HEK293 (cell line): Measurements from ENCODE around the gene DBH.

ENCODE experiments used
- KLF10 ChIP-seq: fragments of 450-650 bp; IDR thresholded peaks from 2 replicates; pipeline ENCODE4 v1.5.1; 2018; ENCODE audit warnings: missing biosample characterization, mild to moderate bottlenecking, missing genetic modification characterization
- KLF9 ChIP-seq: fragments of 450-650 bp; formaldehyde crosslinking; IDR thresholded peaks from 2 replicates; pipeline ENCODE4 v1.5.1; 2016; ENCODE audit warnings: missing biosample characterization, missing genetic modification characterization, low read depth
- MYNN ChIP-seq: fragments of 450-650 bp; formaldehyde crosslinking; IDR thresholded peaks from 2 replicates; pipeline ENCODE4 v1.5.1; 2016; ENCODE audit warnings: missing biosample characterization, missing genetic modification characterization, borderline replicate concordance
- SETDB1 ChIP-seq: IDR thresholded peaks from one replicate; pipeline ENCODE4 v1.6.1; 2017; ENCODE audit warnings: mild to moderate bottlenecking, low read length, moderate library complexity, mixed read lengths; ENCODE audit not compliant: insufficient read length
- YY2 ChIP-seq: fragments of 450-650 bp; formaldehyde crosslinking; IDR thresholded peaks from 2 replicates; pipeline ENCODE4 v1.5.1; 2016; ENCODE audit warnings: missing biosample characterization, missing genetic modification characterization
- ZNF138 ChIP-seq: fragments of 450-650 bp; formaldehyde crosslinking; IDR thresholded peaks from 2 replicates; pipeline ENCODE4 v1.5.1; 2016; ENCODE audit warnings: missing biosample characterization, missing genetic modification characterization, borderline replicate concordance
- ZNF350 ChIP-seq: fragments of 450-650 bp; formaldehyde crosslinking; IDR thresholded peaks from 2 replicates; pipeline ENCODE4 v1.5.0; 2017; ENCODE audit warnings: missing biosample characterization, mild to moderate bottlenecking, missing genetic modification characterization
- ZNF76 ChIP-seq: fragments of 450-650 bp; formaldehyde crosslinking; IDR thresholded peaks from 2 replicates; pipeline ENCODE4; 2016; ENCODE audit warnings: low read depth, missing biosample characterization, missing genetic modification characterization, borderline replicate concordance
- ZNF776 ChIP-seq: fragments of 450-650 bp; formaldehyde crosslinking; IDR thresholded peaks from 2 replicates; pipeline ENCODE4 v1.5.0; 2017; ENCODE audit warnings: missing biosample characterization, missing genetic modification characterization, borderline replicate concordance
- TF ChIP-seq, protein P1 (sequence below): fragments of 450-650 bp; formaldehyde crosslinking; IDR thresholded peaks from 2 replicates; pipeline ENCODE4 v1.5.1; 2016; ENCODE audit warnings: missing biosample characterization, missing genetic modification characterization
- TF ChIP-seq, protein P2 (sequence below): fragments of 450-650 bp; formaldehyde crosslinking; IDR thresholded peaks from 2 replicates; pipeline ENCODE4 v1.5.1; 2016; ENCODE audit warnings: missing biosample characterization, missing genetic modification characterization

DNA sequence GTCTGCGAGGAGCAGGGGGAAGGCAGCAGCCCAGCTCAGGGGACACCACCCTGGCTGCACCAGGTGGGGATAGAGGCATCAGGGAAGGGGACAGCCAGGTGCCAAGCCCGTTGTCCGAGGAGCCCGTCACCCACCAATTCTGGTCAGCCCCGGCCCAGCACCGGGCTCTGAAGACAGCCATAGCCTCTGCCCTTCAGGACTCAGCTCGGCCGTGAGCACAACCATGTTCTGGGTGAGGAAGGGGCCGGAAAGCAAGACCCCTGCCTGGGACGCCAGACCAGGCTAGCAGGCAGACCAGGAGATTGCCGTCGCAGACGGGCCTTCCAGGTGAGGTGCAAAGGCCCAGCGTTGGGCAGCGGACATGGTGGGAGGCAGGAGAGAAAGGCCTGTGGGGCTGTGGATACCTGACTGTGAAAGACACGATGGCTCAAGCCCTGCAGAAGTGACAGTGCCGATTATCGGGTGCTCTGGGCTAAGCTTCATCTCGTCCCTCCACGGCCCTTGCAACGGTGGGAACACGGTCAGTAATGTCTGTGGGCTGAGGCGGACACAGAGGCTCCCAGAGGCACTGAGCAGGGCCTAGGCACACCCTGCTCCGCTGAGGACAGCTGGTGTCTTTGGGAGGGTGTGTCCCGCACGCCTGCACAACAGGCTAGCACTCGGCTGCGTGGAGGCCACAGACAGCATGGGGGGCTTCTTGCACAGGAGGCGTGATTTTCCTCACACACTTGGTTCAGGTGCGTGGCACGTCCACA is 36.5 kb downstream of the DBH start:
- TF ChIP-seq, protein P1, sequence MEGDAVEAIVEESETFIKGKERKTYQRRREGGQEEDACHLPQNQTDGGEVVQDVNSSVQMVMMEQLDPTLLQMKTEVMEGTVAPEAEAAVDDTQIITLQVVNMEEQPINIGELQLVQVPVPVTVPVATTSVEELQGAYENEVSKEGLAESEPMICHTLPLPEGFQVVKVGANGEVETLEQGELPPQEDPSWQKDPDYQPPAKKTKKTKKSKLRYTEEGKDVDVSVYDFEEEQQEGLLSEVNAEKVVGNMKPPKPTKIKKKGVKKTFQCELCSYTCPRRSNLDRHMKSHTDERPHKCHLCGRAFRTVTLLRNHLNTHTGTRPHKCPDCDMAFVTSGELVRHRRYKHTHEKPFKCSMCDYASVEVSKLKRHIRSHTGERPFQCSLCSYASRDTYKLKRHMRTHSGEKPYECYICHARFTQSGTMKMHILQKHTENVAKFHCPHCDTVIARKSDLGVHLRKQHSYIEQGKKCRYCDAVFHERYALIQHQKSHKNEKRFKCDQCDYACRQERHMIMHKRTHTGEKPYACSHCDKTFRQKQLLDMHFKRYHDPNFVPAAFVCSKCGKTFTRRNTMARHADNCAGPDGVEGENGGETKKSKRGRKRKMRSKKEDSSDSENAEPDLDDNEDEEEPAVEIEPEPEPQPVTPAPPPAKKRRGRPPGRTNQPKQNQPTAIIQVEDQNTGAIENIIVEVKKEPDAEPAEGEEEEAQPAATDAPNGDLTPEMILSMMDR (tag by site-specific recombination): no peak
- TF ChIP-seq, protein P2, sequence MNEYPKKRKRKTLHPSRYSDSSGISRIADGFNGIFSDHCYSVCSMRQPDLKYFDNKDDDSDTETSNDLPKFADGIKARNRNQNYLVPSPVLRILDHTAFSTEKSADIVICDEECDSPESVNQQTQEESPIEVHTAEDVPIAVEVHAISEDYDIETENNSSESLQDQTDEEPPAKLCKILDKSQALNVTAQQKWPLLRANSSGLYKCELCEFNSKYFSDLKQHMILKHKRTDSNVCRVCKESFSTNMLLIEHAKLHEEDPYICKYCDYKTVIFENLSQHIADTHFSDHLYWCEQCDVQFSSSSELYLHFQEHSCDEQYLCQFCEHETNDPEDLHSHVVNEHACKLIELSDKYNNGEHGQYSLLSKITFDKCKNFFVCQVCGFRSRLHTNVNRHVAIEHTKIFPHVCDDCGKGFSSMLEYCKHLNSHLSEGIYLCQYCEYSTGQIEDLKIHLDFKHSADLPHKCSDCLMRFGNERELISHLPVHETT (tag by site-specific recombination): no peak
- TF ChIP-seq KLF9 (tag by site-specific recombination): no peak
- no peak for TF ChIP-seq MYNN
- TF ChIP-seq ZNF350 (tag by site-specific recombination): no peak
- no peak for TF ChIP-seq SETDB1
- TF ChIP-seq ZNF776: no peak
- TF ChIP-seq ZNF76 (tag by site-specific recombination): no peak
- TF ChIP-seq ZNF138 (tag by site-specific recombination): no peak
- TF ChIP-seq KLF10 (tag by site-specific recombination): no peak
- no peak for TF ChIP-seq YY2
